GM21723 (cell line): ENCODE results near the gene TLL2.

Experiments used
- ATAC-seq: cut with Tn5 transposase; IDR thresholded peaks from one replicate; pipeline ENCODE4 v1.9.1; 2021; ENCODE audit warnings: mild to moderate bottlenecking, moderate library complexity; ENCODE audit not compliant: unreplicated experiment

The TLL2 gene

DNA sequence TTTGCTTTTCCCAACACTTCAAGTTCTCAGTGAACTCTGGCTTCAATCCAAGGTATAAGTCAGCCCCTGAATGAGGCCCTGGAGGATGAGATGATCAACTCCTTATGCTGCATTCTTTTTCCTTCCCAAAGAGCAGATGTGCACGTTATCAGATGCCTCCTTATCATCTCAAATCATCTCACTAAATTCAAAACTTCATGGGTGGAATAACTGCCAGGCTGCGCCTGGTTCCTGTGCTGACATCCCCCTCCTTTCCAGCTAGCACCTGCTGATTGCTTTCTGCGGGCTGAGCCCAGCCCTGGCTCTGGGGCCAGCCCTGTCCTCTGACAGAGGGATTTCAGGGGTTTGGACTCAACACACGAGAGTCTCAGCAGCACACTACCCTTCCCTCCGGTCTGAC is 44.9 kb downstream of the TLL2 start:
- ATAC-seq: no peak

DNA sequence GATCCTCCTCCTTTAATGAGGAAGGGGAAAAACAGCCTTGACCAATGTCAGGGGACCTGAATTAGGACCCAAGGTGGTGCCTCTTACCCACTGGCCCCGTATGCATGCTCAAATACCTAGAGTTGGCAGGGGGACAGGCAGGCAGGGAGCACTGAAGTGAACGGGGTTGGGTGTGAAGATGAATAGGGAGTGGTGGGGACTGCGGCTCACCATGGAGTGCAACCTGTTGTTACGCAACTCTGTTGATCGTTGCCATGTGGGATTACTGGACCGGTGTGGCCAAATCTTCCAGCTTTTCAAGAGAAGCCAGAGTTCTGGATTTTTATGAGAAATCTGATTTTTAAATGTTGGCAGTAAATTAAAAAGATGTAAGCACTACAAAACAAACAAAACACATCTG is 48.1 kb downstream of the TLL2 start:
- no peak for ATAC-seq

DNA sequence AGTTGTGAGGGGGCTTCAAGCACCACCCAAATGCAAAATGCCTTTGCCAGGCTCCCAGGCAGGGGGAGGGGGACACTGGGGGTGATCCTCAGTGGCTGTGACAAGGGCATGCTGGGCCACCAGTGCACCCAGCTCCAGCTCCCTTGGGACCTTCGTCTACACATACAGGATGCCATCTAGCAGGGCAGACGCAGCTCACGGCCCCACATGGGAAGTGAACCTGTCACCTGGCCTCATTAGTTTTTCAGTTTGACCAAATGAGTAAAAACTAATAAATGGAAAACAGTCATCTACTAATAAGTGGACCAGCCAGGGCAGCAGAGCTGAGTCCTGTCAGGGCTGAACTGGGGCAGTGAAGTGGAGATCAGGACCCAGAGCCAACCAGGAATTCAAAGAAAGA is 50.2 kb downstream of the TLL2 start:
- no peak for ATAC-seq

DNA sequence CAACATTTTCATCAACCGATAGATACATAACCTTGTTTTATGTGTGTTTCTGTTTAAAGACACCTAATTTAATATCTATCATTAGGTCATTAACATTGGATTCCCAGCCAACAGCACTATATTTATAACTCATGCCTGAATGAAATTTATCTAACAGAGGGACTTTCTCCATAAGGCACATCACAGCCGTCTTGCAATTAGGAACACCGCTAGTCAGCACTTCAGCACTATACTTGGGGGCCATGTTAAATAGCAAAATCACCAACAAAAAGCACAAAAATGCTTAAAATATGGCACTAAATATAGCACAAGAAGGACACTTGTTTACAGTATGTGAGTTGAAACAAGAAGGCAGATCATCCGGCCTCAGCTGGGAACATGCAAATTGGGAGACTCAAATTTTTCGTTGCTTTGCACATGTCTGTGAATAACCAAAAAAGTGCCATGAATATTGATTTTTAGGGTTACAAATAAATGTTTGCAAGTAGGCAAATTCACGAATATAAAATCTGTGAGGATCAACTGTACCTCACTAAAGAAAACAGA is 51.0 kb downstream of the TLL2 start:
- ATAC-seq: no peak

DNA sequence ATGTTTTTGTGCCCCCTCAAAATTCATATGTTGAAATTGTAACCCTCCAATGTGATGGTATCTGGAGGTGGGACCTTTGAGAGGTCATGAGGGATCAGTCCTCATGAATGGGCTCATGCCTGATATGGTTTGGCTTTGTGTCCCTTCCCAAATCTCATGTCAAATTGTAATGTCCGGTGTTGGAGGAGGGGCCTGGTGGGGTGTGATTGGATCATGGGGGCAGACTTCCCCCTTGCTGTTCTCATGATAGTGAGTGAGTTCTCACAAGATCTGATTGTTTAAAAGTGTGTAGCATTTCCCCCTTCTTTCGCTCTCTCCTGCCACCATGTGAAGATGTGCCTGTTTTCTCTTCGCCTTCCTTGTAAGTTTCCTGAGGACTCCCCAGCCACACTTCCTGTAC is 53.4 kb downstream of the TLL2 start:
- no peak for ATAC-seq

DNA sequence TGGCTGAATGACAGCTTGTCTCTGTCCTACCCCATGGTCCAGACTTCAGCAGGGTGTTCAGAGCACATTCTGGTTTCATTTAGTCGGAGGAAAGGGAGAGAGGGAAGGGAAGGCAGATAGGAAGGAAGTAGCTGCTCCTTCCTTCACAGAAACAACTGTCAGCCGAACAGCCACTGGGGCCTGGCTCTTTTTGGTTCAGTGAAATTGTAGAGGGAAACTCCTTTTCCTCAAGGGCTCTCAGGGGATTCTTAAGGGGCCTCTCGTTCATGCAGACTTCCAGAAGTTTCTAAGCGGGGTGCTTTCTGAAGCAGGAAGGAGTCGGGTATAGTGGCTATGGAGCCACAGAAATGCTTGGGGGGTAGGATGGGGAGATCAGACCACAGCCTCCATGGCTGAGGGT is 56.4 kb downstream of the TLL2 start:
- no peak for ATAC-seq

DNA sequence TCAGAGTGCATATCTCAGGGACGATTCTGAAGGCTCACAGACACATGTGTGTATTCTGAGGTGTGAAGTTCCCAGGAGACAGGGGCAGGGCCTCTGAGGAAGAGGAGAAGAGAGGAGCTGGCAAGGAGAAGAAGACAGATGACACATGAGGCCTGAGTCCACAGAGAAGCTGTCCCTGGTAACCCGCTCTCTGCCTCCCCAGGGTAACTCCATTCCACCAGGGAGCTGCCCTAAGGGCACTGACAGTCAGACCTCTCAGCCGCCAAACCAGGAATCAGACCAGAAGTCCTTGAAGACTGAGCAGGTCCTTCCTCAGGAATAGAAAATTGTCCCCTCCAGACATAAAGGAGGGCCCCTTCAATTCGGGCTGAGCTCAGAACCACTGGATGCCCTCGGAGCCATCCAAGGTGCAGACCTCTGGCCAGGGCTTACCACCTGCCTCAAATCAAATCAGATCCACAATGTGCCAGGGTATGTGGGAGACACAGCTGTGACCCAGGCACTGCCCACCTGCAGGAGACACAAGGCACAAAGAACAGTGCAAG is 57.4 kb downstream of the TLL2 start:
- ATAC-seq: no peak

DNA sequence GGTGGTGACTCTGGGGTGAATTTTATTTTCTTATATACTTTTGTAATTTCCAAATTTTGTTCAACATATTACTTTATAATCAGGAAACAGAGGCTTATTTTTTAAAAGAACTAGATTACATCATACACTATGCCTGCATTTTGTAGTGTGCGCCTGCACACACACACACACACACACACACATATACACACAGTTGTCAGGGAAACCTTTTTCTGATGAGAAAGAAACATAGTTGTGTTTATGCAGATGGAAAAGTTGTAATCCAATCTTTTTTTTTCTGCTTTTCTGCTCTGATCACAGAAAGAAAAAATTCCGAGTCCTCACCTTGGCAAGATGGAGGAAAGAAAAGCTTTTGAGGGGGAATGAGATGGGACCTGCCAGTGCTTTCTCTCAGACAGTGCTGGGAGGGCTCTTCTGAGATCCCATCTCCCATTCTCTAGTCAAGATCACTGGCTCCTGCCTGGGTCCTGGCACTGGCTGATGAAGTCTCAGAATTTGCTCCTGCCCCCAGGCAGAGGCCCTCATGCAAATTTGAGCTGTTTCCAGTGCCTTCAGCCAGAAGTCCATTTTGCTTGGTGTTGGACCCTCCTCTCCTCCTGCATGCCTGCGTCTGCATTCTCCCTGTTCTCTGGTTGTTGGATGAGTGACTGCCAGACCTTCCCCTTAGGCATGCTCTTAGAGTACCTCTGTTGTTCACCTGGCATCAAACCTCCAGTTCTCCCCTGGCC is 59.7 kb downstream of the TLL2 start:
- ATAC-seq: no peak

DNA sequence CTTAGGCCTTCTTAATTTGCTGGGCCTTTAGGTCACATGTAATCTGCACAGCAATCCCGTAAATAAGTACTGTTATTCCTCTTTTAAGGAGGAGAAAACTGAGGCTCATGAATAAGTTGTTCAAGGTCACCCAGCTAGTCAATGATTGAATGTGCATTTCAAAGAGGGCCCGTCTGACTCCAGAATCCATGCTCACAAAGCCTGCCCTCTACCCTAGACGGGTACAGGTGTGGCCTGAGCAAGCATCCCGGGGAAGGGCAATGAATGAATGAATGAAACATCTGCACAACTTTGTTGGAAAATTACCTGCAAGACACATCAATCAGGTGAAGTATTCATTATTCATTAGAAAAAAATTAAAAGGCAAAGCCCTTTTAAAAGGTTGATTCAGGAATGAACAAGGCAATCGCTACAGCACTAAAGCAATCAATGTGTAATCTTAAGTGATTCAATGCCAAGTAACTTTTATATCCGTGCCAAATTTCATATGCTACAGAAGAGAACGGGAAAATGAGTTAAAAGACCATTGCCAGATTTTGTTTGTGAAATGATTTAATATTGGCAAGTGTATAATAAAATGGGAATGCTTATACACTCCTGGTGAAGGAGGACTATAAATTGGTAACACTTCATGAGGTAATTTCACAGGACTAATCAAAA is 61.1 kb downstream of the TLL2 start:
- no peak for ATAC-seq

DNA sequence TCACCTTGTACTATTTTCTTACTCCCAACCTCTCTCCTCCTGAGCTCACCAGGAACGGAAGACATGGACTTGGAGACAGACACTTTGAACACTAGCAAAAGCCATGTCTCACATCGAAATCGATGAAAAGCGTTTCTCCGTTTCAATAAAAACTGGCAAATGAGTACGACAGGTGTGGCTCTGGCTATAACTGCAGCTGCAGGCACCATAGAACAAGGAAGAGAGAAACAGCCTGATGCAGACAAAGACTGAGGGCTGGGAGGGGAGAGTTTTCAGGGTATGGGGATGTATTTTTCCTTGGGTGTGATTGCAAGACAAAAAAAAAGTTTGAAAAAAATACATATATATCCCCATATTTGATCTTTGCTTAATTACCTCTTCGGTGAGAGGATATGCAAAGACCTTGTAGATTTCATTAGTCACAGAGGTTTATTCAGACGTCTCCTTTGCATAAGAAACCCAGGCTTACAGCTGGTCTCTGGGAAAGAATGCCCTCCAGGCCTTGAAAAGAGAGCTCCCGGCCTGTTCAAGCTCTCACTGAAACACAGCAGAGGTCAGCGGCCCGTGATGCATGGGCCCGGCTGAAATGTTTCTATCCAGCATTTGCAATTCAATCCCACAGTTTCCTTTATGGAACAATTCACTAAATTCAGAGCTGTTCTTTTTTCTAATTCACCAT is 63.1 kb downstream of the TLL2 start:
- no peak for ATAC-seq

DNA sequence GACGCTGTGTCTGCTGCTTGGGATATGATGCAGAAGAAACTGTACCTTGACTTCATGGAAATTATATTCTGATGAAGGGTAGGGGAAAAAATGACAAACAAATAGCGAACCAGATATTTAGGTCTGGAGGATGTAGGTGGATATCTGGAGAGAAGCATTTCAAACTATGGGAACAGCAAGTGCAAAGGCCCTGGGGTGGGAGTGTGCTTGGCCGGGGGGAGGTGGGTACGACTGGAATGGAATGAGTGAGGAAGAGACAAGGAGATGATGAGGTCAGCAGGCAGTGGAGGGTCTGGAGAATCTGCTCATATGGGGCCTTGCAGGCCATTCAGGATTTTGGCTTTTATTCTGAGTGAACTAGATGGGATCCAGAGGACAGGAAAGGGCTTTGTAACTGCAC is 65.2 kb downstream of the TLL2 start:
- no peak for ATAC-seq

DNA sequence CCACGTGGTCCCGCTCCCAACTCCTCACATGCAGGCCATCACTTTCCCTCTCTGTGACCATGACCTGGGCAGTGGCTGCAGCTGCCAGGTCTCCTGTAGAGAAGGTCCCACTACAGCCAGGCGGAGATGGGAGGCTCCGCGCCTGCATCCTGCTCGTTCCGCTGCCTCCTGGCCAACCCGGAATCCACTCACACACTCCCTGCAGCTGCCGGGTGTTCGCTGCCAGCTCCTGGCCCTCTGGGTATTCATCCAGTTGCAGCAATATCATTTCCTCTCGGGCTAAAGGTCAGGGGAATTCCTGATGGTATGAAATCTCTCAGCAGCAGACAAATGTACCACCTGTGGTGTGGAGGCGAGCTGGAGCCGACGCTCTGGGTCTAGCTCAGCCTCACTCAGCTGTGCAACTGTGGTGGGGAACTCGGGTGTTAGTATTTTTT is 65.7 kb downstream of the TLL2 start:
- ATAC-seq: no peak

DNA sequence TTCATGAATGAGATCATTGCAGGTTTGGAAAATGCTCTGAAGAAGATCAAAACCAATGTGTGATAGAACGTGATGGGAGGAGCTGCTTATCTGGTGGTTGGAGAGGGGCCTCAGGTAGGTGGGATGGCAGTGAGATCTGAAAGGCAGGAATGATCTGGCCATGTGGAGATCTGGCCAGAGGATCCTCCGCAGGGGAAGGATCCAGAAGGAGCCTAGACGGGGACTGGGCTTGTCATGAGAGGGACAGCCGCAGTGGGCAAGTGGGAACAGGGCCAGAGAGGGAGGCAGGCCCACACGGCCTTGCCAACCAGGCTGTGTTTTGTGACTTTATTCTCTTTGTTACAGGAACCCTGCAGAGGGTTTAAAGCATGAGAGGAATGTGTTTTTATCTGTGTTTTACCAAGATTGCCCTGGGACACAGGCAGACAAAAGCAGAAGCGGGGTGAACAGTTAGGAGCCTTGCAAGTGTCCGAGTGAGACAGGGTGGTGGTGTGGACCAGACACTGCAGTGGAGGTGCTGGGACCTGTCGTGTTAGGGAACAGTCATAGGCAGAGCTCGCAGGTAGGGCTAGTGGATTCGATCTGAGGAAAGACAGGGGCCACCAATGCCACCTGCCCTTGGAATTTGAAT is 66.6 kb downstream of the TLL2 start:
- ATAC-seq: no peak

DNA sequence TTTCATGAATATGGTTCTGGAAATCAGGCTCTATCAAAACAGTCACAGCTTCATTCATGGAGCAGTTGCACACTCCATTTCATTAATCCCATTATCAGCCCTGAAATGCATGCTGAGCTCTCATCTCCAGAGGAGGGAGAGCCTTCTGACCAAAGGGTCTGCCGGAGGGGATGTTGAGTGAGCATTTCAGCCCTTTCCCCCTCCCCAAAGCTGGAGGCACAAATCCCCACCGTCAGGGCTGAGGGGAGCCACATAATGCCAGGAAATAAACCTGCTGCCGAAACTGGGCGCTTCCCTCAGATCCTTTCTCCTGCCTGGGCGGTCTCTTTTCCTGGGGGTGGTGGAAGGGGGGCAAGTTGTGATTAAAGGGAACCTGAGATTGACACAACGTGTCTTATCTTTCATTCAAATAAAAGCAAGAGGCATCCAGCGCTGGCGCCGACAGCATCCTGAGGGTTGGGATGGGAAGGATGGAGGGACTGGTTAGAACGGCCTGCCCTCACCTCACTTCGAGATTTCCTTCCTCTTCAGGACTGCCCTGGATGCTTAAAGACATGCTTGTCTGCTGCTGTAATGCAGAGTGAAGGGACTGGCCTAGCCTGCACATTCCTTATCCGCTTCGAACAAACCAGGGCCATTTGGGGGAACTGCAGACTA is 71.6 kb downstream of the TLL2 start:
- no peak for ATAC-seq

DNA sequence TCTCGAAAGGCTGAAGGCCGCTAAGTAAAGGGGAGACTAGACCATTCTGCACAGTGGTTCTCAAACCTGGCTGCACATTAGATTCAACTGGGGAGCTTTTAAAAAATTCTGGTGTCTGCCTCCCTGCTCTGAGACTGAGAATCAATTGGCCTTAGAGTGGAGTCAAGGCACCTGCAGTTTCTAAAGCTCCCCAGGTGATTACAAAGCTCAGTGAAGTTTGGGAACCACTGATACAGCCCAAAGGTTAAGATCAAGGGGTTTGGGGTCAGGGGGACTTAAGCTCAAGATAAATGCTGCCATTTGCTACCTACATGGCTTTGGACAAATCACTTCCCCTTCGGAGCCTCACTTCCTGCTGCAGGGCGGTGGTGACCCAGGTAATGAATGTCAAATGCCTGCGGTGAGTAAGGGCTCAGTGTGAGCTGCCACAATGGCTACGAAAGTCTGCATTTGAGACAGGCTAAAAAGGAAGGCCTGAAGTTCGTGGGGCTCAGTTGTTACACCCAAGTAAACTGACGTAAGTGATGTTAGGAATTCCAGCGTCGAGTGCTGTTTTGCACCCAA is 72.3 kb downstream of the TLL2 start:
- ATAC-seq: no peak

DNA sequence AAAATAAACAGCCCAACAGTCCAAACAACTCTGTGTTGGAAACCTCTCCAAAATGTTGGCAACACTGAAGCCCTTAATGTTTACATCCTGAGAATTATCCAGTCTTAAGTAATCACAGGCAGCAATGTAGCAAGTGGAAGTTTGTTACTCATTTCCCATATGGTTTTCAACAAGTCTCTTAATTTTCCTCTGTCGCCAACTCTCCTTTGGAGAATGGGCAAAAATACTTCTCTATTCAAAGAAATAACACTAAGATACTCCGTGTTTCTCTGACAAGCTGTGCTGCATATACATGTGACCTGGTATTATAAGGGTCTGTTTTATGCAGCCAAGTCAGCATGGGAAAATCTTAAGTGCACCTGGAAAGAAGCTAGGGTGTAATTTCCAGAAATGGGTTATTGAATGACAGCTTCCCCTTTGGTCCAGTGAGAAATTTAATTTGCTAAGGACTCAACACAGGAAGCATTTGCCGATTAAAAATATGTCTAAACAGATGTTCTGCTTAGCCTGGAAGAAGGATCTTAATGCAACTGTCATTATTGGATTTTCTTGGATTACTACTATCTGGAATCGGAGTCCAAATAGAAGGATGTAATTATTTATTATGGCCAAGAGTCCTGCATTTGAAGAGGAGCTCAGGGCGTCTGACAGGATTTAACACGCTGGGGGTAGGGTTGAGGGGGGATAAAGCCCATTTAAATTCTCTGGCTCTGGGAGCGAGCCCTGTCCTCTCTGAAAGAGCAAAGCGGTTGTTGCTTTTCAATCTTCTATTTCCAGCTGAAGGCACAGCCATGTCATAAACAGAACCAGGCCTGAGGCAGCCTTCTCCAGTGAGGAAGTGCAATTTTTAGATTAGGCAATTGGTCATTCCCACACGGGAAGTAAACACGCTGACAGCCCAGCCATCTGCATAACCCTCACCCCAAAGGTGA is 73.1 kb downstream of the TLL2 start:
- no peak for ATAC-seq

DNA sequence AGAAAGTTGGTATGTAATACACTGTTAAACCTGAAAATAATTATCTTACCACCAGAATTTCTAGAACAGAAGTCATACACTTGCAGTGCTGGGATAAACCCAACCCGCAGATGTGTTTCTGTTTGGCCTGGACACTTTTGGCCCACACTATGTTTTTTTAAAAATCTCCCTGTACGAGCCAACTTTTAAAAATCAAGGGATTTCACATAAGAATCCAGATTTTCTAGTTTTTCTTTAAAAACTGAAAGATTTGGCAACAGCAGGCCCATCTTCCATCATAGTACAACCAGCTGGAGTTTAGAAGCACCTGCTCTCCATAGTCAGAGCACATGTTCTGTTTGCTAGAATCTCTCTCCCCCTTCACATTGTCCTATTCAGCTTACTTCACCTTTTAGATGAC is 74.0 kb downstream of the TLL2 start:
- ATAC-seq: no peak

DNA sequence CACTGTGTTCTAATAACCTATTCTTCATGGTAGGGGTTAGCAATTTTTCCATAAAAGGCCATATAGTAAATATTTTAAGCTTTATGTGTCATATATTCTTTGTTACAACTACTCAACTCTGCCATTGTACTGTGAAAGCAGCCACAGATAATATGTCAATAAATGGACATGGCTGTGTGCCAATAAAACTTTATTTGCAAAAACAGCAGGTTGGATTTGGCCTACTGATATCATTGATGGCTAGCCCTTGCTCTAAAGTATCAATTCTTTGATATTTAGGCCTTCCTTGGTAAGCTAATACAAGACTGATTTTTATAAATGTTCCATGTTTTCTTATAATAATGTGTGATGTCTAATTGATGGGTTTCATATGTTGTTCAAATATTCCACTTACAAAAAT is 77.7 kb downstream of the TLL2 start:
- ATAC-seq: no peak
